Caco-2 (cell line): ENCODE results near the gene JTB. TPM values are rescaled to one million over a fixed set of nuclear protein-coding genes. Genes with fewer than 3 reads are reported as not detected.

Experiments used
- BruUV-seq: library from RNA; stranded (reverse); fragments of 400-500 nt; replicated peaks from 2 replicates; lab custom pipeline; 2021; lab: Mats Ljungman, UMichigan
- CTCF ChIA-PET: fragments of 300-600 bp; sonication (Branson Sonifier 250); formaldehyde crosslinking; loops from one replicate; lab custom pipeline; 2022; ENCODE audit warnings: antibody characterized with exemption; lab: Charles Lee
- POLR2A ChIA-PET: fragments of 300-600 bp; sonication (Branson Sonifier 250); formaldehyde crosslinking; loops from one replicate; lab custom pipeline; 2022; ENCODE audit warnings: antibody characterized with exemption; lab: Charles Lee
- DNase-seq, 2 experiments: peaks; one replicate each; pipeline versions ENCODE4 v3.0.0 to v3.0.0-alpha.2; 2020 to 2022
- H3K27me3 ChIP-seq: replicated peaks from 2 replicates; pipeline ENCODE4 v1.6.0; 2011; ENCODE audit warnings: low read length; ENCODE audit not compliant: control insufficient read depth, insufficient read depth
- H3K36me3 ChIP-seq: 2 replicates; pipeline ENCODE4 v1.5.1; 2011; ENCODE audit warnings: low read length; ENCODE audit not compliant: control insufficient read depth, insufficient read depth
- H3K4me1 ChIP-seq: fragments of 250-450 bp; sonication (Bioruptor Pico); 2 replicates; pipeline ENCODE4 v1.5.1; 2020; ENCODE audit warnings: mild to moderate bottlenecking
- H3K4me3 ChIP-seq: 2 replicates; pipeline ENCODE4 v1.5.1; 2011; ENCODE audit warnings: low read depth, mild to moderate bottlenecking, control low read depth, low read length
- H3K9me3 ChIP-seq: fragments of 250-450 bp; sonication (Bioruptor Pico); 2 replicates; pipeline ENCODE4 v1.5.1; 2020; ENCODE audit warnings: mild to moderate bottlenecking, moderate library complexity
- H3K27ac Mint-ChIP-seq: one replicate; pipeline ENCODE4 v1.8.0; 2022; ENCODE audit warnings: mixed read lengths; ENCODE audit not compliant: unreplicated experiment
- H3K27me3 Mint-ChIP-seq: one replicate; pipeline ENCODE4 v1.8.0; 2022; ENCODE audit warnings: mixed read lengths; ENCODE audit not compliant: insufficient read depth, unreplicated experiment
- H3K36me3 Mint-ChIP-seq: one replicate; pipeline ENCODE4 v1.8.0; 2022; ENCODE audit warnings: mild to moderate bottlenecking, mixed read lengths; ENCODE audit not compliant: insufficient read depth, unreplicated experiment
- H3K4me1 Mint-ChIP-seq: one replicate; pipeline ENCODE4 v1.8.0; 2022; ENCODE audit warnings: low read depth, mixed read lengths; ENCODE audit not compliant: unreplicated experiment
- H3K4me3 Mint-ChIP-seq: one replicate; pipeline ENCODE4 v1.8.0; 2022; ENCODE audit warnings: mild to moderate bottlenecking, moderate library complexity, mixed read lengths; ENCODE audit not compliant: unreplicated experiment
- H3K9me3 Mint-ChIP-seq: one replicate; pipeline ENCODE4 v1.8.0; 2022; ENCODE audit warnings: mixed read lengths; ENCODE audit not compliant: unreplicated experiment
- CTCF ChIP-seq, 2 experiments: fragments of 200-600 bp in 1 of 2; IDR thresholded peaks; 1 replicate in 1 of 2; 2 replicates in 1 of 2; pipeline versions ENCODE4 v1.5.1 to v1.8.0; 2011 to 2022; ENCODE audit warnings: antibody characterized with exemption in 1 of 2, control low read depth in 1 of 2, inconsistent platforms in 1 of 2, low read depth in 1 of 2, low read length in 1 of 2, mild to moderate bottlenecking in 1 of 2, moderate library complexity in 1 of 2; ENCODE audit not compliant: insufficient read depth in 1 of 2, severe bottlenecking in 1 of 2, unreplicated experiment in 1 of 2
- intact Hi-C: fragments of 100-400 bp; cut with micrococcal nuclease; formaldehyde crosslinking; loops from one replicate; pipeline ENCODE4 v1.10.0; 2022; ENCODE audit not compliant: unreplicated experiment
- total RNA-seq: library from RNA; stranded (reverse); gene quantifications from 2 replicates; pipeline ENCODE4 v1.2.3, GENCODE V29; 2022

The JTB gene
- total RNA-seq, 1 experiment from 2014 or later, result 123 TPM

GRCh38 chr1:153968408-153968807, 9.1 kb downstream of the JTB start:
- no TSS peak for BruUV-seq
- no peaks in the 10 kb centered on the region for H3K27me3 Mint-ChIP-seq

GRCh38 chr1:153968000-153968363, 9.5 kb downstream of the JTB start:
- intact Hi-C loops, result loop anchor here (1.0 kb wide), 4 partner anchors 9 to 171 kb away; partner anchors contain the start of genes JTB and RAB13
- peak overlapping the region; percentile 47 for H3K4me3 ChIP-seq
- ChIA-PET CTCF (interaction anchor here (1.0 to 2.5 kb wide), 9 partner anchors 9 to 192 kb away, joined by 3 to 13 read pairs (median 4); partner anchors contain the start of genes DENND4B, JTB, RAB13 and RPS27), POLR2A (interaction anchor here (1.4 to 6.3 kb wide), 7 partner anchors 9 to 252 kb away, joined by 4 to 105 read pairs (median 20); partner anchors contain the start of genes CRTC2, DENND4B, GATAD2B and JTB)
- no peaks in the 10 kb centered on the region for H3K27me3 ChIP-seq
- H3K9me3 ChIP-seq, result no peaks in the 10 kb centered on the region
- peaks cover 46% of the 10 kb centered on the region for H3K36me3 Mint-ChIP-seq
- H3K27me3 Mint-ChIP-seq, result no peaks in the 10 kb centered on the region
- H3K4me1 ChIP-seq, result peaks cover 9% of the 10 kb centered on the region; the same call in 1 of the 2 replicates
- peak overlapping the region; percentile 81 for H3K4me3 Mint-ChIP-seq
- no peaks in the 10 kb centered on the region for H3K36me3 ChIP-seq
- H3K27ac Mint-ChIP-seq, result peak overlapping the region; percentile 99
- DNase-seq, result peak in 1 of 2 experiments; percentile 33
- H3K4me1 Mint-ChIP-seq, result peaks cover 9% of the 10 kb centered on the region
- BruUV-seq, result no TSS peak
- TF ChIP-seq CTCF (IDR thresholded peaks at IDR 0.05; ENCODE audit: insufficient read depth in 1 of 2, low read depth in 1 of 2, low read length in 1 of 2, severe bottlenecking in 1 of 2, unreplicated experiment in 1 of 2), result no peak
- no peaks in the 10 kb centered on the region for H3K9me3 Mint-ChIP-seq

More at GRCh38 chr1:153968408-153968807, 9.1 kb downstream of the JTB start:
- DNase-seq, result no peak
- Mint-ChIP-seq H3K4me1 (peaks cover 9% of the 10 kb centered on the region), H3K36me3 (peaks cover 43% of the 10 kb centered on the region), H3K27ac (peak overlapping the region; percentile 99), H3K9me3 (no peaks in the 10 kb centered on the region), H3K4me3 (peak overlapping the region; percentile 81)
- Histone ChIP-seq H3K36me3 (no peaks in the 10 kb centered on the region), H3K4me1 (peaks cover 9% of the 10 kb centered on the region; the same call in 1 of the 2 replicates), H3K4me3 (peak overlapping the region; percentile 47), H3K27me3 (no peaks in the 10 kb centered on the region), H3K9me3 (no peaks in the 10 kb centered on the region)
- ChIA-PET POLR2A (no interaction called here), CTCF (interaction anchor here (1.6 kb wide), 3 partner anchors 22 to 193 kb away, joined by 3 to 9 read pairs (median 6); partner anchors contain the start of genes RPS27 and SLC27A3)
- TF ChIP-seq CTCF (IDR thresholded peaks at IDR 0.05; ENCODE audit: insufficient read depth in 1 of 2, low read depth in 1 of 2, low read length in 1 of 2, severe bottlenecking in 1 of 2, unreplicated experiment in 1 of 2), result no peak
- intact Hi-C loops, result no loop called here

- peaks cover 12% of the 10 kb centered on the region for H3K4me1 Mint-ChIP-seq
- H3K9me3 ChIP-seq, result no peaks in the 10 kb centered on the region
- ChIA-PET CTCF (interaction anchor here (0.7 to 2.5 kb wide), 13 partner anchors 9 to 192 kb away, joined by 3 to 13 read pairs (median 4); partner anchors contain the start of genes CRTC2, DENND4B, JTB and RAB13), POLR2A (interaction anchor here (1.0 to 6.3 kb wide), 10 partner anchors 9 to 1793 kb away, joined by 4 to 105 read pairs (median 10); partner anchors contain the start of genes CRTC2, DENND4B, GATAD2B and JTB)
- peaks cover 9% of the 10 kb centered on the region; the same call in 1 of the 2 replicates for H3K4me1 ChIP-seq
- peaks cover 47% of the 10 kb centered on the region for H3K36me3 Mint-ChIP-seq
- peak within 1 kb of the TSS; percentile 99 for H3K27ac Mint-ChIP-seq
- TF ChIP-seq CTCF (IDR thresholded peaks at IDR 0.05; ENCODE audit: insufficient read depth in 1 of 2, low read depth in 1 of 2, low read length in 1 of 2, severe bottlenecking in 1 of 2, unreplicated experiment in 1 of 2), result peak; percentile 42 to 49
- DNase-seq, result peak; percentile 95 to 97
- H3K27me3 ChIP-seq, result no peaks in the 10 kb centered on the region
- BruUV-seq, result no TSS peak
- peak within 1 kb of the TSS; percentile 47 for H3K4me3 ChIP-seq
- H3K27me3 Mint-ChIP-seq, result no peaks in the 10 kb centered on the region
- no peaks in the 10 kb centered on the region for H3K36me3 ChIP-seq
- peak within 1 kb of the TSS; percentile 81 for H3K4me3 Mint-ChIP-seq
- H3K9me3 Mint-ChIP-seq, result no peaks in the 10 kb centered on the region
- intact Hi-C loops, result loop anchor here (1.0 kb wide), 4 partner anchors 10 to 170 kb away; partner anchors contain the start of genes JTB and RAB13
These were observed 10.1 kb downstream of the JTB start, which contains the start of gene CREB3L4 for GRCh38 chr1:153967107-153967999. Gene CREB3L4, plus strand, starts transcription at chr1:153967902. Its CDS starts 624 bp downstream, at chr1:153968526.
